ENCODE measurements around the gene SETBP1. TPM values are rescaled to one million over a fixed set of nuclear protein-coding genes. Genes with fewer than 3 reads are reported as not detected.

SETBP1 gene
- total and polyA plus RNA-seq, 9 of the 15 experiments (the other 6 are each of a cell fraction or from before 2014, with no cell fraction given) = under 0.01 to 0.13 (median 0.04) TPM

DNA sequence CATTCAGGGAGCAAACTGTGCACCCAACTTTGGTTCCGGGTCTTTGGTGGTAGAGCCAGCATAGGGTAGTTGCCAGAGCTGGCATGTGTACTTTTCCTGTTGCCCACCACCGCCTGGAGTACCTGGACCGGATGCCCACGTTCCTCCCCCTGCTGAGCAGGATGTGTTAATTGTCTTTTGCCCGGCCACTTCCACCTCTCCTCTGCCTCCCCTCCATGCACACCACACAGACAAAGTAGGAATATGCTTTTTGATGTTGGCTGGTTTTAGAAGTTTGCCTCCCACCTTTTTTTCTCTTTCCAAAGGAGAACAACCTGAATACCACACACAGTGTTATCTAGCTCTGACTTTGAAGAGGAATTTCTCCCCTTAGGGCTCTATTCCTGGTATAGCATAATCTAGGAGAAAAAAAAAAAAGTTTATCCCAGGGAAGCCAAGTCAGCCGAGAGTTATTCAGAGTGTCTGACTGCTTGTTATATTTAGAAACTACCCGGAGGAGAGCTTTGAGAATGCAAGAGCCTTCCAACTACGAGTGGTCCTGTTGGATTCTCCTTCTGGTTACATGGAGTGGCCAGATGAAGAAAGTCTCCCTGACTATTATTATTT, 111.9 kb downstream of the SETBP1 start (continued):
- TF ChIP-seq ZFP91 (CRISPR knock-in tag; IDR thresholded peaks at IDR 0.05) = no peak
- TF ChIP-seq, protein P1, sequence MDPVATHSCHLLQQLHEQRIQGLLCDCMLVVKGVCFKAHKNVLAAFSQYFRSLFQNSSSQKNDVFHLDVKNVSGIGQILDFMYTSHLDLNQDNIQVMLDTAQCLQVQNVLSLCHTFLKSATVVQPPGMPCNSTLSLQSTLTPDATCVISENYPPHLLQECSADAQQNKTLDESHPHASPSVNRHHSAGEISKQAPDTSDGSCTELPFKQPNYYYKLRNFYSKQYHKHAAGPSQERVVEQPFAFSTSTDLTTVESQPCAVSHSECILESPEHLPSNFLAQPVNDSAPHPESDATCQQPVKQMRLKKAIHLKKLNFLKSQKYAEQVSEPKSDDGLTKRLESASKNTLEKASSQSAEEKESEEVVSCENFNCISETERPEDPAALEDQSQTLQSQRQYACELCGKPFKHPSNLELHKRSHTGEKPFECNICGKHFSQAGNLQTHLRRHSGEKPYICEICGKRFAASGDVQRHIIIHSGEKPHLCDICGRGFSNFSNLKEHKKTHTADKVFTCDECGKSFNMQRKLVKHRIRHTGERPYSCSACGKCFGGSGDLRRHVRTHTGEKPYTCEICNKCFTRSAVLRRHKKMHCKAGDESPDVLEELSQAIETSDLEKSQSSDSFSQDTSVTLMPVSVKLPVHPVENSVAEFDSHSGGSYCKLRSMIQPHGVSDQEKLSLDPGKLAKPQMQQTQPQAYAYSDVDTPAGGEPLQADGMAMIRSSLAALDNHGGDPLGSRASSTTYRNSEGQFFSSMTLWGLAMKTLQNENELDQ (CRISPR knock-in tag; IDR thresholded peaks at IDR 0.05; ENCODE audit: borderline replicate concordance) = no peak

DNA sequence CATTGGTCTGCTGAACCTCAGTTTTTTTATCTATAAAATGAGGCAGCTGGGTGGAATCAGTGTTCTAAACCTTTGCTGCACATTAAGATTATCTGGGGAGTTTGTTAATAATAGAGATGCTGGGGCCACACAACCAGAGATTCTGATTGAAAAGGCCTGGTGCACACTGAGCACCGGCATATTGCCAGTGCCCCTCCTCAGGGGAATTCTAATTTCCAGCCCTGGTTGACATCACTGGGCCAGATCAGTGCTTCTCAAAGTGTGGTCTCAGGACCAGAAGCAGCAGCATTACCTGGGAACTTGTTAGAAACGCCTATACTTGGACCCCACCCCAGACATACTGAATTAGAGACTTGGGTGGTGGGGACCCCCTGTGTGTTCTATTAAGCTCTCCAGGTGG, 112.5 kb downstream of the SETBP1 start:
- H3K79me2 ChIP-seq (ENCODE audit: control insufficient read depth, insufficient read depth, low read length) = no peaks in the 10 kb centered on the region
- no peak for TF ChIP-seq ZNF23 (CRISPR knock-in tag; IDR thresholded peaks at IDR 0.05)
- no peak for TF ChIP-seq CTBP1 (IDR thresholded peaks at IDR 0.05; ENCODE audit: borderline replicate concordance)
- TF ChIP-seq ZNF561 (CRISPR knock-in tag; conservative IDR thresholded peaks at IDR 0.05) = no peak
- TF ChIP-seq ZNF280B (CRISPR knock-in tag; IDR thresholded peaks at IDR 0.05) = no peak
- TF ChIP-seq ZFP1 (CRISPR knock-in tag; IDR thresholded peaks at IDR 0.05) = no peak
- no peak for TF ChIP-seq ZBED1 (IDR thresholded peaks at IDR 0.05)
- no peak for TF ChIP-seq YY1 (IDR thresholded peaks at IDR 0.05; ENCODE audit: borderline replicate concordance in 1 of 3, control insufficient read depth in 1 of 3, extremely low read depth in 1 of 3, insufficient read depth in 3 of 3, insufficient read length in 1 of 3, insufficient replicate concordance in 2 of 3, low read depth in 1 of 3, low read length in 2 of 3)
- no peak for TF ChIP-seq ZC3H4 (CRISPR knock-in tag; IDR thresholded peaks at IDR 0.05; ENCODE audit: borderline replicate concordance)
- TF ChIP-seq GABPA (tag; conservative IDR thresholded peaks at IDR 0.05; ENCODE audit: low read depth) = no peak
- no peak for TF ChIP-seq BCL6 (CRISPR knock-in tag; IDR thresholded peaks at IDR 0.05)
- no peak for TF ChIP-seq RAD51 (IDR thresholded peaks at IDR 0.05; ENCODE audit: borderline replicate concordance, low read depth)
- TF ChIP-seq KDM4B (IDR thresholded peaks at IDR 0.05; ENCODE audit: borderline replicate concordance in 2 of 2, low read depth in 1 of 2) = no peak
- no peak for TF ChIP-seq POLR2G (IDR thresholded peaks at IDR 0.05; ENCODE audit: low read depth, low read length)
- no TSS peak for BruUV-seq (replicated peaks)
- H3K4me3 ChIP-seq = no peak overlapping the region
- in situ Hi-C loops (cut with MboI) = no loop called here
- ATAC-seq (no peak), FAIRE-seq (no peak), DNase-seq (ENCODE audit: extremely low read depth in 1 of 4, low spot score in 3 of 4) (no peak)
- H3K36me3 ChIP-seq (ENCODE audit: control insufficient read depth, insufficient read depth, low read length) = no peaks in the 10 kb centered on the region
- H4K20me1 ChIP-seq (replicated peaks; ENCODE audit: control insufficient read depth, insufficient read depth, low read length) = no peaks in the 10 kb centered on the region
- H3K4me1 ChIP-seq (replicated peaks in 1 of 2; ENCODE audit: control insufficient read depth in 2 of 2, insufficient read depth in 2 of 2, low read length in 2 of 2) = no peaks in the 10 kb centered on the region
- no peak overlapping the region for H3K4me2 ChIP-seq (ENCODE audit: insufficient read depth, low read length)
- H3K9me1 ChIP-seq (ENCODE audit: control insufficient read depth, insufficient read depth, low read length) = no peaks in the 10 kb centered on the region
- no peaks in the 10 kb centered on the region for H3K9me3 ChIP-seq (replicated peaks; ENCODE audit: control insufficient read depth, insufficient read depth, low read depth, low read length)
- no peaks in the 10 kb centered on the region for H3K27me3 ChIP-seq (ENCODE audit: control insufficient read depth in 2 of 2, insufficient read depth in 2 of 2, low read length in 2 of 2)
- no peak overlapping the region for H3K9ac ChIP-seq (ENCODE audit: insufficient read depth in 1 of 2, low read depth in 2 of 2, low read length in 2 of 2)
- intact Hi-C loops (cut with micrococcal nuclease) = no loop called here
- no peak overlapping the region for H3K27ac ChIP-seq (ENCODE audit: extremely low read depth, low read depth, low read length)
- no peak overlapping the region for H2AFZ ChIP-seq (ENCODE audit: low read depth, low read length)
- POLR2A ChIA-PET = no interaction called here
- WGBS (ENCODE audit: insufficient coverage, low coverage, missing lambda C conversion rate) = 0% methylated on average over 2 of the region's 2 CpGs
- CTCF ChIA-PET (ENCODE audit: low intra/inter-chr PET ratio) = no interaction called here
